GDM1 (cell line): ENCODE data around the gene TRIO.
A peak's percentile ranks its signal among the peaks of the same experiment; 100 is the strongest.

Experiments used
- DNase-seq: peaks from one replicate; lab custom pipeline; 2025; lab: John Stamatoyannopoulos, UW

TRIO gene

GRCh38 chr5:14168144-14168792 lies 25.1 kb downstream of the TRIO start:
- no peak for DNase-seq

- DNase-seq = no peak
These were observed 25.7 kb downstream of the TRIO start for GRCh38 chr5:14168793-14169262.

GRCh38 chr5:14171046-14171445 lies 27.9 kb downstream of the TRIO start:
- DNase-seq = no peak

- DNase-seq = no peak
These were observed 28.5 kb downstream of the TRIO start for GRCh38 chr5:14171621-14172020.

GRCh38 chr5:14172149-14172795 lies 29.1 kb downstream of the TRIO start:
- no peak for DNase-seq

- DNase-seq = no peak
These were observed 30.5 kb downstream of the TRIO start for GRCh38 chr5:14173377-14174229.

- DNase-seq = peak; percentile 52
These were observed 31.1 kb downstream of the TRIO start for GRCh38 chr5:14174230-14174636.

GRCh38 chr5:14175381-14175780 lies 32.2 kb downstream of the TRIO start:
- no peak for DNase-seq

- no peak for DNase-seq
These were observed 33.7 kb downstream of the TRIO start for GRCh38 chr5:14176888-14177287.

- DNase-seq = no peak
These were observed 34.5 kb downstream of the TRIO start for GRCh38 chr5:14177634-14178033.

- no peak for DNase-seq
These were observed 34.9 kb downstream of the TRIO start for GRCh38 chr5:14178091-14178490.

GRCh38 chr5:14178671-14179211 lies 35.6 kb downstream of the TRIO start:
- no peak for DNase-seq

- DNase-seq = no peak
These were observed 36.3 kb downstream of the TRIO start for GRCh38 chr5:14179446-14179845.

GRCh38 chr5:14180437-14180836 lies 37.3 kb downstream of the TRIO start:
- DNase-seq = no peak

- DNase-seq = no peak
These were observed 38.3 kb downstream of the TRIO start for GRCh38 chr5:14181299-14181968.

- no peak for DNase-seq
These were observed 39.6 kb downstream of the TRIO start for GRCh38 chr5:14182761-14183160.

GRCh38 chr5:14183187-14183939 lies 40.2 kb downstream of the TRIO start:
- DNase-seq = no peak

- DNase-seq = no peak
These were observed 40.9 kb downstream of the TRIO start for GRCh38 chr5:14184082-14184481.

- no peak for DNase-seq
These were observed 41.6 kb downstream of the TRIO start for GRCh38 chr5:14184725-14185124.

GRCh38 chr5:14185326-14186058 lies 42.4 kb downstream of the TRIO start:
- DNase-seq = no peak
